Keratinocyte (primary cell): ENCODE measurements around the gene ADGRV1. TPM values are rescaled to one million over a fixed set of nuclear protein-coding genes. Genes with fewer than 3 reads are reported as not detected.

ENCODE experiments used
- DNase-seq: peaks from one replicate; pipeline ENCODE4 v3.0.0-alpha.2; 2011; ENCODE audit warnings: low read depth, missing footprints, low spot score
- FAIRE-seq: peaks from 2 replicates; lab custom pipeline; 2011; peaks lifted over from hg19 to GRCh38; lab: Jason Lieb, UNC
- H2AFZ ChIP-seq: 2 replicates; pipeline ENCODE4 v1.6.0; 2012; ENCODE audit warnings: low read length, control low read depth, inconsistent platforms; ENCODE audit not compliant: control insufficient read depth
- H3K27ac ChIP-seq: 2 replicates; pipeline ENCODE4 v1.5.1; 2011; ENCODE audit warnings: low read length; ENCODE audit not compliant: control insufficient read depth, insufficient read depth
- H3K27me3 ChIP-seq: 3 replicates; pipeline ENCODE4 v1.6.0; 2011; ENCODE audit warnings: low read length; ENCODE audit not compliant: control insufficient read depth, insufficient read depth; ENCODE audit errors: extremely low read depth
- H3K36me3 ChIP-seq, 2 experiments: 2 replicates in 1 of 2; 3 replicates in 1 of 2; pipeline ENCODE4 v1.5.1; 2011; ENCODE audit warnings: low read length in 2 of 2, mild to moderate bottlenecking in 1 of 2; ENCODE audit not compliant: control insufficient read depth in 2 of 2, insufficient read depth in 2 of 2; ENCODE audit errors: extremely low read depth in 1 of 2
- H3K4me1 ChIP-seq: 3 replicates; pipeline ENCODE4 v1.5.1; 2011; ENCODE audit warnings: low read length; ENCODE audit not compliant: control insufficient read depth, insufficient read depth; ENCODE audit errors: extremely low read depth
- H3K4me2 ChIP-seq: 3 replicates; pipeline ENCODE4 v1.6.0; 2011; ENCODE audit warnings: low read depth, low read length; ENCODE audit not compliant: control insufficient read depth, insufficient read depth; ENCODE audit errors: extremely low read depth
- H3K4me3 ChIP-seq, 3 experiments: fragments of 200-600 bp in 1 of 3; sonication (generic) in 1 of 3; 2 replicates in 2 of 3; 3 replicates in 1 of 3; pipeline ENCODE4 v1.5.1; 2011 to 2016; ENCODE audit warnings: low read length in 3 of 3, mild to moderate bottlenecking in 3 of 3, control low read depth in 2 of 3, inconsistent platforms in 1 of 3, low read depth in 1 of 3, mixed read lengths in 1 of 3, mixed run types in 1 of 3, moderate library complexity in 1 of 3; ENCODE audit not compliant: control insufficient read depth in 2 of 3, insufficient read depth in 2 of 3; ENCODE audit errors: extremely low read depth in 1 of 3
- H3K79me2 ChIP-seq: 2 replicates; pipeline ENCODE4 v1.6.0; 2012; ENCODE audit warnings: low read length; ENCODE audit not compliant: control insufficient read depth, insufficient read depth
- H3K9ac ChIP-seq: 3 replicates; pipeline ENCODE4 v1.6.0; 2011; ENCODE audit warnings: low read length; ENCODE audit not compliant: control insufficient read depth, insufficient read depth; ENCODE audit errors: extremely low read depth
- H3K9me1 ChIP-seq: 3 replicates; pipeline ENCODE4 v1.6.0; 2011; ENCODE audit warnings: low read length; ENCODE audit not compliant: control insufficient read depth, insufficient read depth; ENCODE audit errors: extremely low read depth
- H3K9me3 ChIP-seq: 2 replicates; pipeline ENCODE4 v1.5.1; 2012; ENCODE audit warnings: low read depth, low read length; ENCODE audit not compliant: control insufficient read depth
- H4K20me1 ChIP-seq: 3 replicates; pipeline ENCODE4 v1.6.0; 2011; ENCODE audit warnings: low read length; ENCODE audit not compliant: control insufficient read depth, insufficient read depth; ENCODE audit errors: extremely low read depth
- CTCF ChIP-seq, 3 experiments: IDR thresholded peaks in 1 of 3; conservative IDR thresholded peaks in 1 of 3; optimal IDR thresholded peaks in 1 of 3; 2 replicates in 2 of 3; 3 replicates in 1 of 3; pipeline versions ENCODE3 to v1.5.1; 2011; ENCODE audit warnings: low read length in 3 of 3, mild to moderate bottlenecking in 3 of 3, moderate library complexity in 2 of 3, control low read depth in 1 of 3, inconsistent platforms in 1 of 3; ENCODE audit not compliant: insufficient read depth in 2 of 3; ENCODE audit errors: extremely low read depth in 1 of 3
- EZH2 ChIP-seq: IDR thresholded peaks from one replicate; pipeline ENCODE4 v1.6.1; 2012; ENCODE audit warnings: inconsistent platforms, mild to moderate bottlenecking, low read length, moderate library complexity
- dilution Hi-C: fragments of 300-500 bp; cut with MboI; formaldehyde crosslinking; loops from one replicate; pipeline ENCODE4 v1.7.0; 2020; ENCODE audit warnings: low sequenced_read_pairs; ENCODE audit not compliant: extremely low pct_ligation_motif_present
- polyA plus RNA-seq, 5 experiments: library from polyadenylated mRNA; depleted of rRNA in 3 of 5; stranded (reverse) in 3 of 5; stranded (forward) in 1 of 5; unstranded in 1 of 5; fragments of >200 nt; gene quantifications; 1 replicate in 1 of 5; 2 replicates in 3 of 5; 3 replicates in 1 of 5; pipeline versions ENCODE4 v1.2.1 to v1.2.3, GENCODE V29; 2011 to 2012; ENCODE audit warnings: missing spikeins in 2 of 5, low read depth in 1 of 5, low replicate concordance in 1 of 5

The ADGRV1 gene
- polyA plus RNA-seq, 1 donor (not counting 4 experiments of a cell fraction or from before 2014, with no cell fraction given): 0.05 TPM

- FAIRE-seq: no peak
- no peaks in the 10 kb centered on the region for H3K79me2 ChIP-seq
- TF ChIP-seq EZH2: no peak
- no peak for TF ChIP-seq CTCF (optimal IDR thresholded peaks at IDR 0.05 in 1 of 3, IDR thresholded peaks at IDR 0.05 in 1 of 3, conservative IDR thresholded peaks at IDR 0.05 in 1 of 3; ENCODE audit: extremely low read depth in 1 of 3, insufficient read depth in 2 of 3, low read length in 3 of 3)
Measured at GRCh38 chr5:90612919-90613318, 54.3 kb downstream of the ADGRV1 start.

GRCh38 chr5:90613459-90613858, 54.9 kb downstream of the ADGRV1 start:
- Histone ChIP-seq H3K9me1 (no peaks in the 10 kb centered on the region), H3K36me3 (no peaks in the 10 kb centered on the region), H3K4me3 (no peak overlapping the region), H3K4me2 (no peak overlapping the region), H3K4me1 (no peaks in the 10 kb centered on the region), H3K9ac (no peak overlapping the region), H2AFZ (no peak overlapping the region), H4K20me1 (no peaks in the 10 kb centered on the region), H3K9me3 (no peaks in the 10 kb centered on the region), H3K27ac (no peak overlapping the region), H3K79me2 (no peaks in the 10 kb centered on the region), H3K27me3 (no peaks in the 10 kb centered on the region)
- TF ChIP-seq EZH2 (no peak), CTCF (optimal IDR thresholded peaks at IDR 0.05 in 1 of 3, IDR thresholded peaks at IDR 0.05 in 1 of 3, conservative IDR thresholded peaks at IDR 0.05 in 1 of 3; ENCODE audit: extremely low read depth in 1 of 3, insufficient read depth in 2 of 3, low read length in 3 of 3) (no peak)
- FAIRE-seq (no peak), DNase-seq (no peak)
- dilution Hi-C loops: no loop called here

More at GRCh38 chr5:90612919-90613318, 54.3 kb downstream of the ADGRV1 start:
- no peaks in the 10 kb centered on the region for H3K4me1 ChIP-seq
- H3K36me3 ChIP-seq: no peaks in the 10 kb centered on the region
- no peak overlapping the region for H3K9ac ChIP-seq
- H3K27ac ChIP-seq: no peak overlapping the region
- H3K4me2 ChIP-seq: no peak overlapping the region
- no peak for DNase-seq
- no peaks in the 10 kb centered on the region for H3K9me3 ChIP-seq
- H3K27me3 ChIP-seq: no peaks in the 10 kb centered on the region
- H3K4me3 ChIP-seq: no peak overlapping the region
- H4K20me1 ChIP-seq: no peaks in the 10 kb centered on the region
- H2AFZ ChIP-seq: no peak overlapping the region
- dilution Hi-C loops: no loop called here
- no peaks in the 10 kb centered on the region for H3K9me1 ChIP-seq
